Measurements from ENCODE around the gene GRM8.

The GRM8 gene

GRCh38 chr7:126715076-126715475 lies 537.7 kb downstream of the GRM8 start:
- TF ChIP-seq EZH2 (IDR thresholded peaks at IDR 0.05; ENCODE audit: borderline replicate concordance, low read length) (no peak), CTCF (IDR thresholded peaks at IDR 0.05; ENCODE audit: low read length) (no peak)
- no peaks in the 10 kb centered on the region for H3K36me3 ChIP-seq (ENCODE audit: insufficient read depth, low read length)
- H3K4me2 ChIP-seq (ENCODE audit: low read length) = no peak overlapping the region
- H3K9me3 ChIP-seq (ENCODE audit: low read length) = no peaks in the 10 kb centered on the region
- no peak overlapping the region for H3K9ac ChIP-seq (ENCODE audit: low read length)
- H3F3A ChIP-seq (ENCODE audit: insufficient read depth, low read length) = no peaks in the 10 kb centered on the region
- H4K20me1 ChIP-seq (ENCODE audit: insufficient read depth, low read length) = no peaks in the 10 kb centered on the region
- no peak overlapping the region for H3K4me3 ChIP-seq (ENCODE audit: low read depth, low read length, poor library complexity, severe bottlenecking)
- no peak overlapping the region for H3K27ac ChIP-seq (ENCODE audit: low read depth, low read length, poor library complexity, severe bottlenecking)
- H3K9me2 ChIP-seq (ENCODE audit: low read depth, low read length) = no peaks in the 10 kb centered on the region
- no peak overlapping the region for H2AFZ ChIP-seq (ENCODE audit: low read length)
- H3K27me3 ChIP-seq (ENCODE audit: insufficient read depth, low read length) = no peaks in the 10 kb centered on the region
- H3K4me1 ChIP-seq (ENCODE audit: insufficient read depth, low read length, severe bottlenecking) = no peaks in the 10 kb centered on the region
- no peaks in the 10 kb centered on the region for H3K79me2 ChIP-seq (ENCODE audit: insufficient read depth, low read length)

DNA sequence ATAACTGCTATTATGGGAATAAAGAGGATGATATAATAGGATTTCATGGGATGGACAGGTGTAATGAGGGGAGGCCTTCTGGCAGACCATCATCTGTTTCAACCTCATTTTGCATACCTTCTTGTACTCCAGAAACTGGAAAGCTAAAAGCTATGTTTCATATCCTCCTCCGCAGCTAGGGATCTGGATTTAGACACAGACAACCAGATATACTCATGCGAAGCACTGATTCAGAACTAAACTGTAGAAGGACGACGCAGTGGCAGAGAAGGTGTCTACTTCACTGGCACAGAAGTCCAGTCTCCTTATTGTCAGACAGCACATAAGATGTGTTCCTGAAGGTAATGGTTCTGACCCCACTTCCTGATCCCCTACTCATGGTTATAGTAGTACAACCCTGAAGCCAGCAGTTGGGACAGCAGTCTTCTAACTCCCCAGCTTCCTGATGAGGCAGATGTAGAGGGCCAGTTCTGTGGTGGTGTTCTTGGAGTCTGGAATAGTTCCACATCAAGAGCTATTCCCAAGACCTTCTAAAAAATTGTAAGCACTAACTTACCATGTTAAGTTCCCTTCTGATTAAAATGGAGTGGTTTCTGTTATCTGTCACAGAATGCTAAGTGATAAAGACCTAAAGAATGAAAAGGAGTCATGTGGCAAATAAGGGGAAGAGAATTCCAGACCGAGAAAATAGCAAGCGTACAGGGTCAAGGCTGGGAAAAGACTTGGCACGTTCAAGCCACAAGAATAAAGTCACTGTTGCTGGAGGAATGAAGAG lies 550.3 kb downstream of the GRM8 start:
- H3K4me1 ChIP-seq (ENCODE audit: insufficient read depth, low read length, severe bottlenecking) = peaks cover 10% of the 10 kb centered on the region
- no peaks in the 10 kb centered on the region for H3K27me3 ChIP-seq (ENCODE audit: insufficient read depth, low read length)
- H3K9me3 ChIP-seq (ENCODE audit: low read length) = no peaks in the 10 kb centered on the region
- H3F3A ChIP-seq (ENCODE audit: insufficient read depth, low read length) = no peaks in the 10 kb centered on the region
- no peaks in the 10 kb centered on the region for H3K9me2 ChIP-seq (ENCODE audit: low read depth, low read length)
- H3K27ac ChIP-seq (ENCODE audit: low read depth, low read length, poor library complexity, severe bottlenecking) = no peak overlapping the region
- TF ChIP-seq CTCF (IDR thresholded peaks at IDR 0.05; ENCODE audit: low read length) (no peak), EZH2 (IDR thresholded peaks at IDR 0.05; ENCODE audit: borderline replicate concordance, low read length) (no peak)
- no peak overlapping the region for H3K4me3 ChIP-seq (ENCODE audit: low read depth, low read length, poor library complexity, severe bottlenecking)
- no peaks in the 10 kb centered on the region for H3K36me3 ChIP-seq (ENCODE audit: insufficient read depth, low read length)
- H2AFZ ChIP-seq (ENCODE audit: low read length) = no peak overlapping the region
- H3K9ac ChIP-seq (ENCODE audit: low read length) = no peak overlapping the region
- H3K4me2 ChIP-seq (ENCODE audit: low read length) = no peak overlapping the region
- no peaks in the 10 kb centered on the region for H3K79me2 ChIP-seq (ENCODE audit: insufficient read depth, low read length)
- H4K20me1 ChIP-seq (ENCODE audit: insufficient read depth, low read length) = no peaks in the 10 kb centered on the region

DNA sequence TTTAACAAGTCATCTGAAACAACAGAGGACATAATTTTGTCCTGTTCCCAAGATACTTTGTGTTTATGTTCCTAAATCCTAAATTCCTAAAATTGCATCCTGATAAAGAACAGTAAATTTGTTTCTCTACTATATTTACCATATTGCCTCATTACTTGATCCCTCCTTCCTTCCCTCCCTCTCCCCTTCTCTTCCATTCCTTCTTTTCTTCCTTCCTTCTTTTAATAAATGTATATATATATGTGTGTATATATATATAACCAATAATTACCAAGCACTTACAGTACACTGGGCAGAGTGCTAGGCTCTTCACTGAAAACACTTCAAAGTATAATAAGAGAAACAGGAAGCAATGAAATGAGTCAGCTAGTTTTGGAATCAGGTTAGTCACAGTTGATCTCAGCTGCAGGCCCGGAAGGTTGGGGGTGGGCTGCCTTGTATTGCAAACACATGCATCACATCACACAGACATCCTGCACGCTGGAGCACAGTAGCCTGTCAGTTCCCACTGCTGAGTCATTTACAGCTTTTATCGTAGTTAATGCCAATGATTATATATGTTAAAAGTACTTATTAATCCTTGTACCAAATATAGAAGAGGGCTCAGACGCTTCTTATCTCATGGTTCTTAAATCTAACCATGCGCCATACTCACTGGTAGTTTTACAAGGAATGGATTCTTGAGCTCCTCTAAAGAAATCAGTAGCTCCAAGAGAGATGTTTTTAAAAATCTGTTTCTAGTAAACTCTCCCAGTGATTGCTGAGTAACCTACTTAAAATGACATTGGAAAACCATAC lies 551.7 kb downstream of the GRM8 start:
- H3K36me3 ChIP-seq (ENCODE audit: insufficient read depth, low read length) = no peaks in the 10 kb centered on the region
- no peaks in the 10 kb centered on the region for H3F3A ChIP-seq (ENCODE audit: insufficient read depth, low read length)
- no peaks in the 10 kb centered on the region for H3K79me2 ChIP-seq (ENCODE audit: insufficient read depth, low read length)
- H3K9me2 ChIP-seq (ENCODE audit: low read depth, low read length) = no peaks in the 10 kb centered on the region
- no peak overlapping the region for H3K9ac ChIP-seq (ENCODE audit: low read length)
- H3K27ac ChIP-seq (ENCODE audit: low read depth, low read length, poor library complexity, severe bottlenecking) = no peak overlapping the region
- H3K9me3 ChIP-seq (ENCODE audit: low read length) = no peaks in the 10 kb centered on the region
- H4K20me1 ChIP-seq (ENCODE audit: insufficient read depth, low read length) = no peaks in the 10 kb centered on the region
- peaks cover 10% of the 10 kb centered on the region for H3K4me1 ChIP-seq (ENCODE audit: insufficient read depth, low read length, severe bottlenecking)
- no peak overlapping the region for H2AFZ ChIP-seq (ENCODE audit: low read length)
- H3K4me3 ChIP-seq (ENCODE audit: low read depth, low read length, poor library complexity, severe bottlenecking) = no peak overlapping the region
- H3K4me2 ChIP-seq (ENCODE audit: low read length) = peak overlapping the region; percentile 22; the same call in 1 of the 2 replicates
- TF ChIP-seq CTCF (IDR thresholded peaks at IDR 0.05; ENCODE audit: low read length) (no peak), EZH2 (IDR thresholded peaks at IDR 0.05; ENCODE audit: borderline replicate concordance, low read length) (no peak)
- no peaks in the 10 kb centered on the region for H3K27me3 ChIP-seq (ENCODE audit: insufficient read depth, low read length)
